Stimulated activated CD8-positive, alpha-beta memory T cell treated with anti-CD3 and anti-CD28 coated beads, Interleukin-12 subunit alpha, Interleukin-12 subunit beta, amount 100 ng/mL, for 24 hours (primary cell): ENCODE results near the gene RPGRIP1L.

Experiments used
- DNase-seq: peaks from one replicate; pipeline ENCODE4 v3.0.0-alpha.2; 2020; ENCODE audit errors: extremely low read depth

RPGRIP1L gene

DNA sequence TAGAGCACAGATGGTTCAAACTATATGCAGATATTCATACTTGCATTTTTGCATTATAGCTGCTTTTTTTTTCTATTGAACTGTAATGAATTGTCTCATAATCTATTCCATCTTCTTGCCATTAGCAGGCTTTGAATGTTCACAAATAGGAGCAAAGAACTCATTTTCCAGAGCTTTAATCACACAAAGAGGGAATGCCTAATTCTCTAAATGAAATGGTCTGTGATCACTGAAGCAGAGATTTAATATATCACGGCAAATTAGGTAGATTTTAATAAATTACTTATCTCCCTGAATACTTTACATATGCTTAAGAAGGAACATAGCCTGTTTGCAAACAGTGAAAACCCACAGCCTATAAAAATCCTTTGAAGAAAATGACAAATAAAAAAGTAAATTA is 103.0 kb downstream of the RPGRIP1L start:
- no peak for DNase-seq

GRCh38 chr16:53600126-53600525 is 103.5 kb downstream of the RPGRIP1L start:
- DNase-seq, result no peak

GRCh38 chr16:53599548-53599947 is 104.1 kb downstream of the RPGRIP1L start:
- DNase-seq, result no peak

- no peak for DNase-seq
Observed at GRCh38 chr16:53598511-53599275, 105.0 kb downstream of the RPGRIP1L start.

GRCh38 chr16:53597776-53598175 is 105.9 kb downstream of the RPGRIP1L start:
- DNase-seq, result no peak

- DNase-seq, result no peak
Observed at GRCh38 chr16:53588081-53588648, 115.5 kb downstream of the RPGRIP1L start.

DNA sequence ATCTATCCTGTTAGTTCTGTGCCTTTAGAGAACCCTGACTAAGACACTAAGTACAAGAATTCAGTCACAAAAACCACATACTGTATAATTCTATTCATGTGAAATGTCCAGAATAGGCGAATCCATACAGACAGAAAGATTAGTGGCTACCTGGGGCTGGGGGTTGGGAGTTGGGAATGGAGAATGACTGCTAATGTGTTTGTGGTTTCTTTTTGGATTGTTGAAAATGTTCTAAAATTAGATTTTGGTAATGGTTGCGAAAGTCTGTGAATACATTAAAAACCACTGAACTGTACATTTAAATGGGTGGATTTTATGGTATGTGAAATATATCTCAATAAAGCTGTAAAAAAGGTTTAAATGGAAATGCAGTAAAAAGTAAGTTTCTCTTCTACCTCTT is 120.3 kb downstream of the RPGRIP1L start:
- no peak for DNase-seq

GRCh38 chr16:53581784-53582183 is 121.9 kb downstream of the RPGRIP1L start:
- no peak for DNase-seq

DNA sequence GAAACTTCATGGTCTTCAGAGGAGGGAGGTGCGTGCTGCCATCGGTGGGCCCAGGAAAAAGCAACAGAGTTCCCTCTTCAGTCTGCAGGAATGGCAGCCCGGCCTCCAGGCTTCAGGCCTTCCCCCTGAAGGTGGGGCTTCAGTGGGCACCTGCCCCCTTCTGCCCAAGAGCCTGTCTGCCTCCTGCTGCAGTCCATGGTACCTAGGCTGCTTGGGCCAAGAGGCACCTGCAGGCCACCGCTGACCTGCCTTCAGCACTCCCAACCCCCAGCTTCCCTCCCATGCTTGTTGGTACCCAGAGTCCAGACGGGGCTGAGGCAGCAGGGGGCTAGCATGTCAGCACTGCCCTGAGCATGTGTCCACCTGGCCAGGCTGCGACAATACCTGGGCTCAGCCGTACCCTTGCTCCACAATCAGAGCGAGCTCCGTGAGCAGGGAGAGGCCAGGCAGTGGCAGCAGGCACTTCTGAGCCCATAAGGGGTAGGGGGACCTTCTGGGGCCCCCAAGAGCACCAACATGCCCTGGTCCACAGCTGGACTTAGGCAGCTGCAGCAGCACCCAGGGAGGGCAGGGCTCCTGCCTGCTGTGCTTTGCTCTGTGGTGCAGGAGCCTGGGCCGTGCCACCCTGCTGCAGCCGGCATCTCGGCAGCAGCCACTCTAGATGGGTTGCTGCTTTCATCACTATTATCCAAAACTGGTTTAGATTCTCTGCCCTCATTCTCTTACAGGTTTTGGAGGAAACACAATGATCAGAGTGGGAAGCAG is 123.4 kb downstream of the RPGRIP1L start:
- no peak for DNase-seq

DNA sequence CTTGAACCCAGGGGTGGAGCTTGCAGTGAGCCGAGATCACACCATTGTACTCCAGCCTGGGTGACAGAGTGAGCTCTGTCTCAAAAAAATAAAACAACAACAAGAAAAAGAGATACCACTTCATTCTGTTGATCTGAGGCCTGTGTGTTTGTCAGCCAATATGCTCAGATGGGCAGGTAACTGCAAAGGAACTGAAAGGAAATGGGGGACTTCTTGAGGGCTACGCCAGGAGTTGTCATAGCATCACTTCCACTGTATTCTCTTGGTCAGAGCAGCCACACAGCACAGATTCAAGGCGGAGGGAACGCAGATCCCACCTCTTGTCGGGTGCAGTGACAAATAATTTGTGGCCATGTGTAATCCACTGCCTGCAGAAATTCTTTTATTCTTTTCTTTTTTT is 126.8 kb downstream of the RPGRIP1L start:
- no peak for DNase-seq

DNA sequence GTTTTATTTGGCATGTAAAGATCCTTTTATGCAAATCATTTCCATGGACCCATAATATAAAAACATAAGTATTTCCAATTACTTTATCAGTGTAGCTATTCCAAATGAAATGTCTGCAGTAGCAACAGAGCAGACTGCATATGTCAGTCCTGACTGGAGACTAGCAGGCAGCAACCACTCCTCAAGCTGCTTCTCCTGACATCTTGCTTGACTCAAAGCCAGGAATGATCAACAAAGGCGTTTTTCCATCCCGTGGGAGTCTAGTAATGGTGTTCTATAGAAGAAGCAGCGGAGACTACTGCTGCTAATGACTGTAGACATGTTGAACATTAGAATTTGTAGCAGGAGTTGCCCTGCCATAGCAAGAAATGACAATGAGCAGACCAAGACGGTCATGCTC is 127.4 kb downstream of the RPGRIP1L start:
- no peak for DNase-seq

DNA sequence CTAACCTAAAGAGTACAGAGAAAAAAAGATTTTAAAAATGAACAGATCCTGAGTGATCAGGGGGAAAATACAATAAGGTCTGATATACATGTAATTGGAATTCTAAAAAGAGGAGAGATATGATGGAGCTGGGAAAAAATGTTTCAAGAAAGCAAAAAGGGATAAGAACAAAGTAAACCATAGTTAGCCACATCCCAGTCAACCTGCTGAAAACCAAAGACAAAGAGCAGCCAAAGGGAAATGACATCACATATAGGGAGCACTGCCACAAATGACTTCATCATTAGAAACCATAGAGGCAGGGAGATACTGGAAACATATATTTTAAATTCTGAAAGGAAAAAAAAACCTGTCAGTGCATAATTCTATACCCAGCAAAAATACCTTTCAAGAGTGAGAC is 131.9 kb downstream of the RPGRIP1L start:
- no peak for DNase-seq

DNA sequence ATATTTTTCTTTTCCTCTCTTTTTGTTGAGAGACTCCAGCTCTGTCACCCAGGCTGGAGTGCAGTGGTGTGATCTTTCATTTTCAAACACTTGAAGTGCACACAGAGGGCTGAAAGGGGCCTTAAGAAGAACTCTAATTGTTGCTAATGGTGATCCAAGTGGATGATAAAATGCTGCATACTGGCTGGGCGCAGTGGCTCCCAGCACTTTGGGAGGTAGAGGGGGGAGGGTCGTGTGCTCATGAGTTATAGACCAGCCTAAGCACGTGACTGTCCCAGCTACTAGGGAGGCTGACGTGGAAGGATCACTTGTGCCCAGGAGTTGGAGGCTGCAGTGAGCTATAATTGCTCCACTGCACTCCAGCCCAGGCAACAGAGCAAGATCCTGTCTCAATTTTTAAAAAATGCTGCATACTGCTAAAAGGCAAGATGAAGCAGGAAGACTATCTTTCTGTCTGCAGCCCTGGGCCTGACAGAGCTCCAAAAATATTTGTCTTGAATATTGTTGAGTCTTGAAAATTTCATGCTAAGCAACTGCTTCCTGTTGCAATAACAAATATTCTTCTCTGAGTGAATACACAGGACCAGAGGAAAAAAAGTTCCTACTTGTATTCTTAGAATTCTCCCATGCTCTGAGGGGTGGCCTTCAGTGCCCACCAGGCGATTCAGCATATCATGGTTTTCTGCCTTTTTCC is 137.0 kb downstream of the RPGRIP1L start:
- no peak for DNase-seq

- DNase-seq, result no peak
Observed at GRCh38 chr16:53565296-53565863, 138.3 kb downstream of the RPGRIP1L start.

GRCh38 chr16:53563426-53563825 is 140.2 kb downstream of the RPGRIP1L start:
- no peak for DNase-seq

DNA sequence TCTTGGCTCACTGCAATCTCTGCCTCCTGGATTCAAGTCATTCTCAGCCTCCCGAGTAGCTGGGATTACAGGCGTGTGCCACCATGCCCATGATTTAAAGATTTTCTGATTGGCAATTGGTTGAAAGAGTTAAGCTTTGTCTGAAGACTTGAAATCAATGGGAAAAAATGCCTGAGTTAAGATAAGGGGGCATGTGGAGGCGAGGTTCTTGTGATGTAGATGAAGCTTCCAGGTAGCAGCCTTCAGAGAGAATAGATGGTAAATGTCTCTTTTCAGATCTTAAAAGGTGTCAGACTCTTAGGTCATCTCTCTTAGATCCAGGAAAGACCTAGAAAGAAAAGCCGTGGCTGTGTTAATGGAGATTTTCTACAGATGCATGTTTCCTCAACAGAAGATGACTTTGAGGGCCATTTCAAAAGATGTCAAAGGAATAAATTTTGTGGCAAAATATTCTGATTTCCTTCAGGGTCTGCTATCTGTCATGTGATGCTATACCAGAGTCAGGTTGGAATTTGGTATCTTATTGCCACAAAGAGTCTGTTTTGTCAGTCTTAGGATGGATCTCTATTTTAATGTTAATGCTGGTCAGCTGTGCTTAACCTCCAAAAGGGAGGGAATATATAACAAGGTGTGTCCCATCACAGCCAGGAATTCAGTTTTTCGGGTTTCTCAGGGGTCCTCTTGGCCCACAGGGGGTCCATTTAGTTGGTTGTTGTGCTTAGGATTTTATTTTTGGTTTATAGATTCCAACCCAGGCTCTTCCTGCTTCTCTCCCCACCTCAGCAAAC is 142.4 kb downstream of the RPGRIP1L start:
- no peak for DNase-seq

DNA sequence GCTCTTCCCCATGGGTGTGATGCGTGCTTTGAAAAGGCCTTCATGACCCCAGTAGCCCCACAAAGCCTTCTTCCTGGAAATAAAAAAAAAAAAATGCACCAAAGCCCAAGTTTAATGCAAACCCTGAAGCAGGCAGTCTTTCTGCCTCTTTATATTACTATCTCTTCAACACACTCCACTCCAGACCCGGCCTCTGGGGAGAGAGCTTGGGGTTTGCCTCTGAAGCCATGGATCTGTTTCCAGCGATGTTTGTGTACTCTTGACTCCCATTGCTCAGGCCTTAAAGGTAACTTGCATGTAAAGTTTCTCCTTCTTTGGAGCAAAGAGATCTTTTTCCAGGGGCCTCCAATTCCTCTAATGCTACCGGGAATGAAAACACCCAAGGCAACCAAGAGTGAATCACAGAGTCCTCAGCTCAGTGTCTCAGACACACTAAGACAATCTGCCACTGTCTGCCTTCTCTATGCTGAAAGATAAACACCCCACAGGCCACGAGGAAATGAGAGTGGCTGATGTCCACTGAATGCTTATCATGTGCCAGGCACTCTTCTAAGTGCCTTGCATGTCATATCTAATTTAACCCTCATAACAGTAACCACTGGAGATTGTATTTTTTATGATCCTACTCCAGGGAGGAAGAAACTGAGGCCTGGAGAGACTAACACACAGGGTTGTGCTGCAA is 144.2 kb downstream of the RPGRIP1L start:
- DNase-seq, result no peak

- no peak for DNase-seq
Observed at GRCh38 chr16:53558710-53559109, 144.9 kb downstream of the RPGRIP1L start.

DNA sequence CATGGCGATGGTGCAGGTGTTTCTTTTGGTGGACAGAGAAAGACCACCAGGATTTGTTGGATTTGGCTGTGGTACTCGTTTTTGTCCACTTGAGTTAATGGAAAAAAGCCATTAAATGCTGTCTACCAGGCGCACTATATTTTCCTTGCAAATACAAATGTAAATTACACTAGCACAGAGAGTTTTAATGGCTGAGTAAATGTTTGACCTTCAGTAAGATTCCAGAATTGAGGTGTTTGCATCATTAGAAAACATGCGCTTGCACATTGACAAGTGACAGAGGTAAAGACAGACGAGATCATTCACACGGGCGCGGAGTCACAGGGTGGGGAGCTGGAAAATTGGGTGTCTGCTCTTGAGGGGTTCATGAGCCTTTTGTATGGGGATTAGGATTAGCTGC is 147.1 kb downstream of the RPGRIP1L start:
- DNase-seq, result no peak

DNA sequence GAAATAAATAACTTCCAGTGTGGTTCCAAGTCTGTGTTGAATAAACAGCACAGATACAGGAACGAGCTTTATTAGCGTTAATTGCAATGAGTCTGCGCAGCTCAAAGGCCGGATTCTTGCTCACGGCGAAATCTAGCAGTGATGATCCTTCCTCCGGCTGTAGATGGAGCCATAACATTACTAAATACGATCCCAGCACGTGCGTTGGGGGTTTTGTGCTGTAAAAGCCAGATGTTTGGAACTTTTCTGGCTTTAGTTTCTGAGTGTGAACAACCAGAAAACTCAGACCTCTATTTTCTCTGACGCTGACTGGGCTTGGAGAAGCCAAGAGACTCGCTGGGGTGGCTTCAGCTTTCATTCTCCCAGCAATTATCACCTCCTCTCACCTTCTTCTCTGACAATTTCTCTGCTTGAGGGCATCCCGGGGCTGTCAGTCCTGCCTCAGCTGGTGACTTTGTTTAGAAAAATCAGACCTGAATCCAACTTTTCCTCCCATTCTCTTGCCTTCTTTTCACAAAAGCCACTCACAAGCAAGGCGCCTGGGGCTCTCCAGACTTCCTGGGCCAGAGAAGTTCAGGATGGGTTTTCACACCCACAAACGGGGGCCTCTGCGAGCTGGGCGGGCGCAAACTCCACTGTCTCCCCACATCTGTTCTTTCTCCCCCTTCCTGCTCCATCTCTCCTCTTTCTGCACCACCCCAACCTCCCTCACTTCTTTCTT is 153.5 kb downstream of the RPGRIP1L start:
- no peak for DNase-seq
